LoVo (cell line): Measurements from ENCODE around the gene TCEAL1.
"Not testable (repeated sequence)": the region's sequence is repeated elsewhere in the genome, so short reads cannot be mapped to it uniquely, and the experiment has no call there.

ENCODE experiments used
- DNase-seq: peaks from one replicate; pipeline ENCODE4 v3.0.0-alpha.2; 2016; ENCODE audit warnings: low spot score

TCEAL1 gene

GRCh38 chrX:103628386-103629317 is at the start of gene TCEAL1:
TSS of gene TCEAL1 (plus strand) at chrX:103628975. CDS start at chrX:103629917, 942 bp downstream.
- DNase-seq, result peak; percentile 33

- DNase-seq, result no peak
Measured at GRCh38 chrX:103584596-103584995, 44.2 kb upstream of the TCEAL1 start.

GRCh38 chrX:103585411-103586313 is 43.1 kb upstream of the TCEAL1 start, which contains the start of gene TCEAL4:
TSS of gene TCEAL4 (plus strand) at chrX:103585515. CDS start at chrX:103586676, 1,161 bp downstream.
- DNase-seq, result peak; percentile 29

GRCh38 chrX:103586314-103586646 is 42.5 kb upstream of the TCEAL1 start:
- DNase-seq, result no peak

- DNase-seq, result no peak
Measured at GRCh38 chrX:103586659-103587058, 42.1 kb upstream of the TCEAL1 start.

GRCh38 chrX:103592295-103592694 is 36.5 kb upstream of the TCEAL1 start:
- DNase-seq, result not testable (repeated sequence)

- not testable (repeated sequence) for DNase-seq
Measured at GRCh38 chrX:103595202-103595601, 33.6 kb upstream of the TCEAL1 start.

- no peak for DNase-seq
Measured at GRCh38 chrX:103607364-103608305, 21.1 kb upstream of the TCEAL1 start, which contains the start of gene TCEAL3. TSS of gene TCEAL3 (plus strand) at chrX:103607963. CDS start at chrX:103609065, 1,102 bp downstream.

GRCh38 chrX:103608306-103608963 is 20.3 kb upstream of the TCEAL1 start:
- DNase-seq, result no peak

GRCh38 chrX:103610282-103610681 is 18.5 kb upstream of the TCEAL1 start:
- DNase-seq, result no peak

- DNase-seq, result no peak
Measured at GRCh38 chrX:103613362-103613890, 15.3 kb upstream of the TCEAL1 start.

GRCh38 chrX:103614999-103615398 is 13.8 kb upstream of the TCEAL1 start:
- DNase-seq, result no peak

- no peak for DNase-seq
Measured at GRCh38 chrX:103615781-103616371, 12.9 kb upstream of the TCEAL1 start.

GRCh38 chrX:103616676-103617186 is 12.0 kb upstream of the TCEAL1 start:
- DNase-seq, result no peak

GRCh38 chrX:103624111-103624510 is 4.7 kb upstream of the TCEAL1 start:
- no peak for DNase-seq

- DNase-seq, result no peak
Measured at GRCh38 chrX:103626855-103627254, 1.9 kb upstream of the TCEAL1 start.

- peak; percentile 37 for DNase-seq
Measured at GRCh38 chrX:103629318-103630170, 769 bp downstream of the TCEAL1 start.

GRCh38 chrX:103630171-103630511 is 1.4 kb downstream of the TCEAL1 start:
- DNase-seq, result no peak

GRCh38 chrX:103631145-103631544 is 2.4 kb downstream of the TCEAL1 start:
- no peak for DNase-seq
